Epithelial cell of prostate (primary cell): ENCODE measurements around the gene LYRM2.

ENCODE experiments used
- DNase-seq: peaks from one replicate; pipeline ENCODE4 v3.0.0-alpha.2; 2011; ENCODE audit warnings: low read depth, low spot score
- H3K27ac ChIP-seq: fragments of 450-650 bp; 2 replicates; pipeline ENCODE4 v1.5.1; 2017; ENCODE audit warnings: mild to moderate bottlenecking

Gene LYRM2

DNA sequence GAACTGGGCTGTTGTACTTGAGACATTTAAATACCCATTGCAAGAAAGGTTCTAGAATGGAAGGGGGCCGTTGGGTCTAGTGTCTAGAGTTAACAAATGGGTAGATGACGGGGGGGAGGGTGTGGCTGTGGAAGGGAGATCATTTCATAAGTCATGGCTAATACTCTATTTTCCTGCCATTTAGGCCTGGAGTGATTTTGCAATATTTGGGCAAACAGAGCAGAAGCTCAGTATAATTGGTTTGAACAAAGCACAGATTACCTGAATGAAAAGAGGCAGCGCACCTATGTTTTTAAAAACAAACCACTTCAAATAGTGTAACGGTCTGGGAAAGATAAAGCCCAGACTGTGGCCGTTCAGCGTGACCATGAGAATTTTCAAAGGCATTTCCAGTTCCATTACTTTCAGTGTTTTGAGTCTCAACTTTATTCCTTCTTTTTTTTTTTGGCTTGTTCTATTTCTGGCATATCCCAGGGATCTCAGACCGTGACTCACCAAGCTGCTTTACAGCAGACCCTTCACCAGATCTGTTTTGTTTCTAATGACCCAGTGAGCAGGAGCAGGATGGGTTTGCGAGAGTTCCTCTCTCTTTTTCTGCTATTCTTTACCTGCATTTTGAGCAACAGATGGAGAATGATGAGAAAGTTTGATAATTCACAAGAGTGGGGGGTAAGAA is 73.7 kb downstream of the LYRM2 start:
- no peak overlapping the region for H3K27ac ChIP-seq
- DNase-seq, result no peak

DNA sequence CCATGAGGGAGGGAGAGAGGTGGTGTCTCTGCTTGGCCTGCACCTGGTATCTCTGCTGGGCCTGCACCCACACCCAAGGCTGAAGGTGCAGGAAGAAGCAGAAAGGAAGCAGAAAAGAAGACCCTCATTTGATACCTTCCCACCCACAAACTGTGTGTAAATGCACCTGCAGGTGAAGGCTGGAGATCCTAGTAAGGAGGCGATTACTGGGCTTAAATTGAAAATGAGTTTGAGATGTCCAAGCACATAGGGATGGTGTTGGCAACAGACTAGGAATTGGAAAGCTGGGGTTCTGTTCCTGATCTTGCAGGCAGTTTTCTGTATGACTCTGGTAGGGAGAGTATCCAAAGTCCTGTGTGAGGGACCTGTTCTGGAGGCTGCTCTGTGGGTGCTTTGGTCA is 74.7 kb downstream of the LYRM2 start:
- H3K27ac ChIP-seq, result no peak overlapping the region
- no peak for DNase-seq

DNA sequence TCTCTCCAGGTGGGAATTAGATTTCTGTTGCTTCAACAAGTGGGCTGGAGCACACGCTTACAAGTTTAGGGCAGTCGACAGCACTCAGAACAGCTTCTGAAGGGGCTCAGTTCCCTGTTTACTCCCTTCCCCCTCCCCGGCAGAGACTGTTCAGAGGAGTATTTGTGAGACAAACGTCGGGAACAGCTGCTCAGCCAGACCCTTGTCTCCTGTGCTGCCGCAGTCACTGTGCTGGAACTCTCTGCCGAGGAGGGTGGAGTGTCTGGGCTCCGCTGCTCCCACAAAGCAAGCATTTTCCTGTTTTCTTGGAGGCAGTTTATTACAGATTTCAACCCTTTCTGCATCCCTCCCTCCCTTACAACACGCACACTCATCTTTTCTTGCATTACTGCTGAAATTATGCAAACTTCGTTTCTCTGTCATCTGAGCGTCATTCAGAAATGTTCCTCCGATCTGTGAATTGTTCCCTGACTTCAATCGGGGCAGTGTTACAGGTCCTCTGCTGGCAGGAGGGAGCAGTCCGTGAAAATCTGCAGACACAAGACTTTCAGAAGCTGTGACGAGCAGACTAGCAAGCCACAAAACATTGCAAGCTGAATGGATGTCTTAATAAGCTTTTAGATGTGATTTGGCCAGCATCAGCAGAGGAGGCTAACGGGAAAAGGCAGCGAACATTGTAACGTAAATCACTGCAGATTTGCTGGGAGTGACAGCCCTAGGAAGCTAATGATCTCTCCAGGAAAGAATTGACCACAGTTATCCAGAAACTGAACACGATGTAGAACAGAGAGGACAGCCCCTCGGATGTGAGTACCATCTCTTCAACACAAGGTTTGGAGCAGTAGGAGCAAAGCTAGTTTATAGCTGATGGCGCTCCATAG is 76.2 kb downstream of the LYRM2 start:
- no peak overlapping the region for H3K27ac ChIP-seq
- DNase-seq, result no peak

DNA sequence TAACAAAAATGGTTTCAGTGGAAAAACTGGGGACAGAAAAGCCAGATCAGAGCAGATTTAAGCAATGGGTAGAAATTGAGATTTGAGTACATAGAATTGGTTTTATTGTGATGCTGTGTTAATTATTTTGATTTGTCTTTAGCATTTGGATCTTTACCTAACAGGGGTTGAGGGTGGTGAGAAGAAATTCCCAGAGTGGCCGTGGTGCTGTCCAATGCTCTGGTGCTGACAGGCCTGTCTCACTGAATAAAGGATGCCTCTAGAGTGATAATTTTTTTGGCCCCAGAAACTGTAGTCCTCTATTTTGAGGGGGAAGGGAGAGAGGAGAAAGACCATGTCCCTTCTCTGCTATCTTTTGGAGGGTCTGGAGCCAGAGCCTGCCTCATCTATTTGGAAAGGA is 79.1 kb downstream of the LYRM2 start:
- DNase-seq, result no peak
- no peak overlapping the region for H3K27ac ChIP-seq

DNA sequence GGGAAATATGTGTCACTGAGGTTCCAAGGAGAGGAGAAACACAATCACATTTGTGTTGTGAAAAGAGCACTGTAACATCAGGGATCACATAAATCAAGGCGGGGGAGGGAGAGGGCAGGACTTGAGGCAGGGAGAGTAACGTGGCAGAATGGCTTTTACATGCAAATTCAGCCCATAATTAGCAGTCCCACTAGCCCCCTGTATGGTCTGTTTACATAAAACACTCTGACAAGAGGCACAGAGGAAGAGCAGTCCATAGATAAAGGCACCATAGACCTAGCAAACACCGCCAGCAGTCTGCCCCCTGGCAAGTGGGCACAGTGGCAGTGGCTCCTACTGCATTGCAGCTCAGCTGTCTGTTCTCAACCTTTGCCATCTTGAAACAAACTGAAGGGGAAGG is 82.7 kb downstream of the LYRM2 start:
- DNase-seq, result no peak
- no peak overlapping the region for H3K27ac ChIP-seq

DNA sequence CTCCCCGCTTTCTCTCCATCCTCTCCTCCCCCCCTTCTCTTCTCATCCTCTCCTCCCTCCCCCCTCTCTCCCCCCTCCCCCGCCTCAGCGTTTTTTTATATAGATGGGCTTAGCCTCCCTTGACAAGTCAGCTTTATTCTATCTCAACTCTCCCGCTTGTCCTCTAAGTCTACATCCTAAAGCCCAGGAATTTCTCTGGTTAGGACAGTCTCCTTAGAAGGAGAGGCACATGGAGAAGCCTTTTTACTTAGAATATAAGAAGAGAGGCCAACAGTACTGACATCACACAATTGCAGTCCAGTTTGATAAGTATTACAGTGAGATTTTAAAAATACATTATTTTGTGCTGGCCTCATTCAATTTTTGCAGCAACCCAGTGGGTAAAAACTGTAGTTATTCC is 83.5 kb downstream of the LYRM2 start:
- DNase-seq, result no peak
- no peak overlapping the region for H3K27ac ChIP-seq

DNA sequence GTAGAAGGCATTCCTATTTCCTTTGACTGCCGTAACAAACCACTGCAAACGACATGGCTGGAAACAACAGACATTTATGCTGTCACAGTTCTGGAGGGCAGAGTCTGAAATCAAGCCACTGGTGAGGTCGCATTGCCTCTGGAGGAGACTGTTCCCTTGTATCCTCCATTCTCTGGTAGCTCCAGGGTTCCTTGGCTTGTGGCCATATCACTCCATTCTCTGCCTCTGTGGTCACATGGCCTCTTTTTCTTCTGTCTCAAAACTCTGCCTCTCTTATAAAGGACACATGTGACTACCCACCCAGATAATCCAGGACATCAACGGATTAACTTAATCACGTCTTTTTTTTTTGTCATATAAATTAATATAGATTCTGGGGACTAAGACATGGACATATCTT is 84.4 kb downstream of the LYRM2 start:
- H3K27ac ChIP-seq, result no peak overlapping the region
- no peak for DNase-seq

DNA sequence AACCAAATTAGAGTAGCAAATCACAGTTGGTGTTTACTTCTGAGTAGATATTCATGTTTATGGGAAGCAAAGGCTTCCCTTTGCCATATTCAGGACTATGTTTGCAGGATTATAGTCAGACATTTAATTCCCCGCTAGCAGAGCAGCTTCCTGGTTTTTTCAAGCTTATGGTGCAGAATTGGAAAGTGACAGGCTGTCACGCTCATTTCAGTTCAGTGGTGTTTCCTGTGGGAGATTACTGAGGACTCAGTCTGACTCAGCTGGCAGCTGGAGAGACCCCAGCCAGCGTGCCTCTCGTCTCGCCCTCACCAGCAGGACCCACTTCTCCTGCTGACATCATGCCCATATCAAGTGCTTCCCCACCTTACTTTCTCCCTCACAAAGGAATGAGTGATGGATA is 85.1 kb downstream of the LYRM2 start:
- no peak overlapping the region for H3K27ac ChIP-seq
- DNase-seq, result no peak

DNA sequence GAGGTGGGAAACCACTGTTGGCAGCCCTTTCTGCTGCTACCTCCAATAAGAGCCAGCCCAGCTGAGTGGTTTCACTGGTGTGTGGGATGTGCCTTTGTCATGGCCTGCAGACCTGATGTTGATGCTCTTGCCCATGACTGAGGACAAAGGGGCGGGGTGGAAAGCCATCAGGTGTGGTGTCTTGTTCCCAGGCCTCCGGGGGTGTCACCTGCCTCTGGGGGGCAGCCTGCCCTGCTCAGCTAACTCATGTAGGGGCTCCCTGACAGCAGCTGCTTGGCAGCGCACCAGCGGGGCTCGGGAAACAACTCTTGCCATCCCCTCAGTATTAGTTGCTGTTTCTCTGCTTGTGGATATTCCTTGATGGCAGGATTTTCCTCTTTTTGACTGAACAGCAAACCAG is 91.3 kb downstream of the LYRM2 start:
- H3K27ac ChIP-seq, result no peak overlapping the region
- no peak for DNase-seq

DNA sequence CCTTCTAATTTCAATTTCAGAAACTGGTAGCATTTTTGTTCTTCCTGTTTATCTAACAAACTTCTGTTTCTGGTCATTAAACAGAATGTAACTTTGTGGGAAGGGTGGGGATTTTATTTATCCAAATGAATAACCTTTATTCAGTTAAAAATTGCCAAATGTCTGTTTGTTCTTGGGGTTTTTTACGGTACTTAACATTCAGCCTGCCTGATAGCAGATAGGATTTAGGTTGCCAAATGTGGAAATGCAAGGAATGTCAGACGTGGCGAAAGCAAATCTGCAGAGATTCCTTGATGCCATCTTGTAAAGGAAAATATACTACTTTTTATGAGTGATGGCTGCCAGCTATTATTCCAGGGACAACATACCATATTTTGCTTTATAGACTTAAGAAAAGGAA is 95.7 kb downstream of the LYRM2 start:
- H3K27ac ChIP-seq, result no peak overlapping the region
- DNase-seq, result no peak

DNA sequence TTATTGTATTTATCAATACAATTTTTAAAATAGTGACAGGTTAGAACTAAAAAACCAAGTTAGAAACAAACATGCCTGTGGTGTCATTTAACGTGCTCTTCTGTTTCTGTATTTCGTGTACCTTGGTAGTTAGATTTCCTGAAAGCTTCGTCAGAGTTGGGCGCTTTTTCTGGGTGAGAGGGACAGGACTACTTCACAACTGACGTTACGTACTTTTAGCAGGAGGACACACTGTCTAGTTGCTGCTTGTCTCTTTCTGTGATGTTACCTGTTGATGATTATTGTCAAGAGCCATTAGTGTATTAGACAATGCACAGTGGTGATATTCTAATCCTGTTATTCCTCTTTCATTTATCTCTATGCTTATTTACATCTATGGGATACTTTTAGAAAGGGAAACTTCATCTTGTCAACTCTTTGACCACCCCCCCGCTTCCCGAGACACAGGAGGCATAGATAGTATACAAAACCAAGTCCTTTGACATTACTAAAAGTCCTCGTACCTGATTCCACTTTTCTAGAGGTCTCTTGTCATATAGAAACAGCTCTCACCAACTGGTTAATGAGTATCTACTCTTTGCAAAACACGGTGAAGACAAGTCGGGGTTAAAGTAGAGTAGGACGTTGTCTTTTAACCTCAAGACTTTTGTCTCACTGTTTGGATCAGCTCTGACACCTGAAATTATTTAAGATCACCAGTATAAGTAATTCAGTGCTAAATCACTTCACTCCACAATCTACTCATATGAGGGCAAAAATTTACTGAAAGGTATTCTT is 96.3 kb downstream of the LYRM2 start:
- DNase-seq, result no peak

DNA sequence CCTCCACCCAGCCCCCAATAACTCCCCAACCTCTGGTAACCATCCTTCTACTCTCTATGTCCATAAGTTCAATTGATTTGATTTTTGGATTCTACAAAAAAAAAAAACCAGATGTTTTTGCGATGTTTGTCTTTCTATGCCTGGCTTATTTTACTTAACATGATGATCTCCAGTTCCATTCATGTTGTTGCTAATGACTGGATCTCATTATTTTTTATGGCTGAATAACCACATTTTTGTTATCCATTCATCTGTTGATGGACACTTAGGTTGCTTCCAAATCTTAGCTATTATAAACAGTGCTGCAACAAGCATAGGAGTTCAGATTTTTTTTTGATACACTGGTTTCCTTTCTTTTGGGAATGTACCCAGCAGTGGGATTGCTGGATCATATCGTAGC is 98.8 kb downstream of the LYRM2 start:
- DNase-seq, result no peak
- no peak overlapping the region for H3K27ac ChIP-seq

More for the DNA sequence above, 96.3 kb downstream of the LYRM2 start:
- H3K27ac ChIP-seq, result no peak overlapping the region

DNA sequence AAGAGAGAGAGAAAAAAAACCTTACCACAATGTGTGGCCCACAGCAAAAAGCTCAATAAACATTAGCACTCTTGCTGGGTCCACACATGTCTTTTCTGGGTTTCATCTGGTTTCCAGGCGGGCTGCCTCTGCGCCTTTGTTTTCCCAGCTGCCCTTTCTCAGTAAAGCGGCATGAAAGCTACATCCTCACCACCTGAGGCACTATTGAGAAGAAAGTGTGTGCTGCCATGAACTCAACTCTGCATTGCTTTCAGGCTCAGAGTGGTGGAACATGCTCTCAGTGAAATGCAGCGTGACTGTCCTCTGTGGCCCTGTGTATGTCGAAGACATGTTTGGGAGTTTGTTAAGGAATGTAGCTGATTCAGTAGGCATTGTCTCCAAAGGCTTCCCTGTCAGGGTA is 102.3 kb downstream of the LYRM2 start:
- H3K27ac ChIP-seq, result no peak overlapping the region
- no peak for DNase-seq

DNA sequence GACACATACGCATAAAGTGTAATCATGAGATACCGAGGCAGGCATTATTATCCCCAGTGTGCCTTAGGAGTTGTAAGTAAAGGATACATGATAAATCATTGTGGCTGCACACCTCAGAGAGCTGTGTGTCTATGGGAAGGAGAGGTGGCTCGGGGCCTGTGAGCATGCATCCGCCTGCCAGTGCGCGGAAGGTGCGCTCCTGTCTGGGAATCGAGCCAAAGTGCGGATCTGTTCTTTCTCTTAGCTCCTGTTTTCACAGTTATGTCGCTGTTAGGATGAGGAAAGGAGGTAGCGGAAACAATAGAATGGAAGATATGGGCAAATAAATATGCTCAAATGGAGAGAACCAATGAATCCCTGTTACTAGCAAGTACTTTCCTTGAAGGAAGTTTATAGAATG is 107.6 kb downstream of the LYRM2 start:
- no peak overlapping the region for H3K27ac ChIP-seq
- no peak for DNase-seq

DNA sequence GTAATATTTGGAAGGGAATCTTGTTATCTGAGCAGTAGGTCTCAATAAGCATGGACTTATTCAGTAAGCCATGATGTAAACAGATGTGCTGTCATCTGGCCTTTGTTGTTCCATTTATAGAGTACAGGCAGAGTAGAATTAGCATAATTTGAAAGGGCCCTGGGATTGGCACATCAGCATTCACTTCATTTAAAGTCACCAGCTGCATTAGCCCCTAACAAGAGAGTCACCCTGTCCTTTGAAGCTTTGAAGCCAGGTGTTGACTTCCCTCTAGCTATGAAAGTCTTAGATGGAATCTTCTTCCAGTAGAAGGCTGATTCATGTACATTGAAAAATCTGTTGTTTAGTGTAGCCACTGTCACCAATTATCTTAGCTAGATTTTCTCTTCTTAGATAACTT is 109.7 kb downstream of the LYRM2 start:
- H3K27ac ChIP-seq, result no peak overlapping the region
- DNase-seq, result no peak

DNA sequence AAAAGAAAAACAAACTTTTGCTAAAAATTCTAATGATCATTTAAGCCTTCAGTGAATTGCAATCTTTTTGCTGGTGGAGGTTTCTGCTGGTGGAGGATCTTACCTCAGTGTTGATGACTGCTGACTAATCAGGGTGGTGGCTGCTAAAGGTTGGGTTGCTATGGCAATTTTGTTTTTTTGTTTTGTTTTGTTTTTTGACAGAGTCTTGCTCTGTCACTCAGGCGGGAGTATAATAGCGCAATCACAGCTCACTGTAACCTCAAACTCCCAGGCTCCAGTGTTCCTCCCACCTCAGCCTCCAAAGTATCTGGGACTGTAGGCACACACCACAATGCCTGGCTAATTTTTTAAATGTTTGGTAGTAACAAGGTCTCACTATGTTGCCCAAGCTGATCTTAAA is 110.9 kb downstream of the LYRM2 start:
- DNase-seq, result no peak
- H3K27ac ChIP-seq, result no peak overlapping the region

DNA sequence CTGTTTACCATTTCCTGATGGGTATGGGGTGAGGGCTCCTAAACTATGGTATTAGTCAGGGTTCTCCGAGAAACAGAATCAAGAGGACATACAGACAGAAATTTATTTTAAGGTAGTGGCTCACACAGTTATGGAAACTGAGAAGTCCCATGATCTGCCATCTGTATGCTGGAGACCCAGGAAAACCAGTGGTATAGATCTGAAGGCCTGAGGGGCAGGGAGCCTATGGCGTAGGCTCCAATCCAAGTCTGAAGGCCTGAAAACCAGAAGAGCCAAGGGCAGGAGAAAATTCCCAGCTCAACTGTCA is 112.0 kb downstream of the LYRM2 start:
- no peak for DNase-seq

DNA sequence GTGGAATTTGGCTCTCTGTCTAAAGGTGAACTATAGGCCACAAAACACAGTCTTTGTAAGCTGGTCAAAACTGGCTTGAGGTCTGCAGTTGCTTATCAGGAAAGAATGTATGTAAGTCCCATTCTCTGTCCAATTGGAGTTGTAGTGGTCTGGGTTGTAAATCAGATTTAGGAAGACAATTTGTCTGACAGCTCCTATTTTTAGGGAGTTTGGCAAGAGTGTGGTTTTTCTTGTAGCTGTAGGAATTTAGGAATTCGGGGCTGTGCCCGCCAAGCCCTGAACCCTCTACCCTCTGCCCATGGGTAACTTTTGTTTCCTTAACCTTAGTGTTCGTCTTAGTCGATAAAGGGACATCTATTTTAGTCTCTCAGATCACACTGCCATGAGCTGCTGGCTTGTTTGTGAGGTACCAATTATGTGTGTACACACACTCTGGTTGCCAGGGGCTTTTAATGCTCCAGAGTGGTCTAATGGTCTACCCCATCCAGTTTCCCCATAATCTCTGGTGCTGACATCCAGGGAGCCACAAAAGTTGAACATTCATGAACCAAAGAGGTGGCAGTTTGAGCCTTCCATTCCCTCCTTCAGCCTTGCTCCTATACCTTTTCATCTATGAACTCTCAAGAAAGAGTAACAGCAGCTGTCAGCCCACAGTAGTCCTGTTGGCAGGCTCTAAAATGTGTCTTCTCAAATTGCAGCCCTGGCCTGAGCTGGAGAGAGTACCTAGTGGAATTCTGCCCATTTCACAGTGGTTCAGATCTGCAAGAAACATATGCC is 112.6 kb downstream of the LYRM2 start:
- H3K27ac ChIP-seq, result no peak overlapping the region
- no peak for DNase-seq

More for the DNA sequence above, 112.0 kb downstream of the LYRM2 start:
- H3K27ac ChIP-seq, result no peak overlapping the region

DNA sequence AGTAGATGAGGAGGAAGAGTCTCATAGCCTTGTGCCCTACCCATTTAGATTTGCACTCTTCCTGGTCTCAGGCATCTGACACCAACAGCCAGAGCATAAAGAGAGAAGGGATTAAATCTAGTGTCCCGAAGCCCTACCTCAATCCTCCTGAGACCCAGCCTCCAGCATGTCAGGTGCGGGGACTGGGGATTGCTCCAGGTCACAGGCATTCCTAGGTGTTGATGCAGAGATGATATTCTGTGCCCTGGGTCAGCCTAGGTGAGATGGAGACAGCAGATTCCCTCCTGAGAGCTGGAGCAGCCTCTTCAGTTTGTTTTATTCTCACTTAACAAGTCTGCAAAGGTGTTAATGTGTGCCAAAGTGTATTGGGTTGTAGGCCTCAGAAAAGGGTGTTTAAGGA is 115.8 kb downstream of the LYRM2 start:
- H3K27ac ChIP-seq, result no peak overlapping the region
- no peak for DNase-seq

DNA sequence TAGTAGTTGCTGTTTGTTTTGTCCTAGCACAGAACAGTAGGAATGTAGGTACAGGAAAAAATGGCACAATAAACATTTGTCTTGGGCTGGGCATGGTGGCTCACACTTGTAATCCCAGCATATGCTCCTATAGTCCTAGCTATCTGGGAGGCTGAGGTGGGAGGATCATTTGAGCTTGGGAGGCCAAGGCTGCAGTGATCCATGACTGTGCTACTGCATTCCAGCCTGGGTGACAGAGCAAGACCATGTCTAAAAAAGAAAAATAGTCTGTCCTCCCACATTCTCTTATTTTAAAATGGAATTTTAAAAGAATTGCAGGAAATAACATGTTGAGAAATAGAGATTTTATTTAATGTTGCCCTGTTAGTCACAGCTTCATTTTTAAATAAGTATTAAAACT is 117.8 kb downstream of the LYRM2 start:
- DNase-seq, result no peak
- H3K27ac ChIP-seq, result no peak overlapping the region
